Measurements from ENCODE around the gene SORCS1.
"Not testable (repeated sequence)": the region's sequence is repeated elsewhere in the genome, so short reads cannot be mapped to it uniquely, and the experiment has no call there.

The SORCS1 gene

GRCh38 chr10:107037192-107038122 lies 127.0 kb downstream of the SORCS1 start:
- DNase-seq = no peak

- DNase-seq = no peak
These were observed 130.6 kb downstream of the SORCS1 start for GRCh38 chr10:107033799-107034422.

- no peak for DNase-seq
These were observed 131.7 kb downstream of the SORCS1 start for GRCh38 chr10:107032700-107033401.

GRCh38 chr10:107031931-107032699 lies 132.4 kb downstream of the SORCS1 start:
- no peak for DNase-seq

GRCh38 chr10:107028236-107028635 lies 136.3 kb downstream of the SORCS1 start:
- DNase-seq = no peak

GRCh38 chr10:107025676-107026075 lies 138.8 kb downstream of the SORCS1 start:
- no peak for DNase-seq

- not testable (repeated sequence) for DNase-seq
These were observed 140.5 kb downstream of the SORCS1 start for GRCh38 chr10:107024033-107024432.

GRCh38 chr10:107022600-107023354 lies 141.7 kb downstream of the SORCS1 start:
- no peak for DNase-seq

GRCh38 chr10:107019154-107019553 lies 145.4 kb downstream of the SORCS1 start:
- no peak for DNase-seq

- DNase-seq = no peak
These were observed 151.1 kb downstream of the SORCS1 start for GRCh38 chr10:107013258-107014006.

GRCh38 chr10:107011992-107012391 lies 152.5 kb downstream of the SORCS1 start:
- DNase-seq = no peak

GRCh38 chr10:107011105-107011504 lies 153.4 kb downstream of the SORCS1 start:
- DNase-seq = no peak

- DNase-seq = no peak
These were observed 154.0 kb downstream of the SORCS1 start for GRCh38 chr10:107010531-107010930.

- no peak for DNase-seq
These were observed 160.1 kb downstream of the SORCS1 start for GRCh38 chr10:107004362-107004761.

- no peak for DNase-seq
These were observed 162.4 kb downstream of the SORCS1 start for GRCh38 chr10:107002068-107002467.

GRCh38 chr10:106999118-106999707 lies 165.3 kb downstream of the SORCS1 start:
- DNase-seq = no peak

GRCh38 chr10:106997721-106998120 lies 166.8 kb downstream of the SORCS1 start:
- no peak for DNase-seq

GRCh38 chr10:106996510-106996909 lies 168.0 kb downstream of the SORCS1 start:
- no peak for DNase-seq

- DNase-seq = no peak
These were observed 172.5 kb downstream of the SORCS1 start for GRCh38 chr10:106992055-106992454.

- DNase-seq = no peak
These were observed 173.4 kb downstream of the SORCS1 start for GRCh38 chr10:106991091-106991490.

- no peak for DNase-seq
These were observed 177.1 kb downstream of the SORCS1 start for GRCh38 chr10:106987362-106987761.

All from NCI-H1105 (cell line).